Measurements from ENCODE around the gene ELAPOR2. TPM values are rescaled to one million over a fixed set of nuclear protein-coding genes. Genes with fewer than 3 reads are reported as not detected.
A peak's percentile ranks its signal among the peaks of the same experiment; 100 is the strongest.

Gene ELAPOR2
- polyA plus RNA-seq, 4 donors: 2.6 to 7.6 TPM; not detected in 2

DNA sequence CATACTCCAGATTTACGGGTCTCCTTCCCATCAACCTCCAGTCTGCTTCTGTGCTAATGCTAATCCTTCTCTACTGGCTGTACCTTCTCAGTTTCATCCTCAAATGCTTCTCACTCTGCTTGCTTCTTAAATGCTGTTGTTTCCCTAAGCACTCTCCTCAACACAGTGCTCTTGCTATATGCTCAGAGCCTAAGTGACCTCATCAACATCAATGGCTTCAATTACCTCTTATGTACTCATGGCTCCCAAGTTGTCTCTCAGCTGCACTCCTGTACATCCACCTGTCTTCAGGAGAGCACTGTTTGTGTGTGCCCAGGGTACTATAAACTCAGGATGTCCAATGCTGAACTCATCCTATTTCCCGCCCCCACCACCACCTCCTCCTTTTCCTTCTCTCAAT is 22.5 kb downstream of the ELAPOR2 start:
- Histone ChIP-seq H3K9me3 (ENCODE audit: control insufficient read depth in 2 of 2, insufficient read depth in 1 of 2, low read depth in 1 of 2, low read length in 1 of 2) (no peaks in the 10 kb centered on the region), H3K4me3 (ENCODE audit: low read depth in 1 of 3, low read length in 3 of 3) (no peak overlapping the region), H3K36me3 (ENCODE audit: control insufficient read depth in 3 of 3, insufficient read depth in 2 of 3, low read depth in 1 of 3, low read length in 3 of 3) (no peaks in the 10 kb centered on the region), H3K4me1 (ENCODE audit: control insufficient read depth in 3 of 3, insufficient read depth in 2 of 3, low read depth in 1 of 3, low read length in 2 of 3) (no peaks in the 10 kb centered on the region), H3K27me3 (ENCODE audit: control insufficient read depth in 3 of 3, insufficient read depth in 3 of 3, low read length in 3 of 3) (no peaks in the 10 kb centered on the region), H3K27ac (ENCODE audit: low read depth in 1 of 3, low read length in 2 of 3) (no peak overlapping the region)
- DNase-seq (no peak), FAIRE-seq (no peak)
- WGBS, 3 donors: 76 to 90% (median 79%) methylated on average over 2 of the region's 2 CpGs

- Histone ChIP-seq H3K27ac (ENCODE audit: low read depth in 1 of 3, low read length in 2 of 3) (no peak overlapping the region), H3K36me3 (ENCODE audit: control insufficient read depth in 3 of 3, insufficient read depth in 2 of 3, low read depth in 1 of 3, low read length in 3 of 3) (no peaks in the 10 kb centered on the region), H3K4me1 (ENCODE audit: control insufficient read depth in 3 of 3, insufficient read depth in 2 of 3, low read depth in 1 of 3, low read length in 2 of 3) (no peaks in the 10 kb centered on the region), H3K4me3 (ENCODE audit: low read depth in 1 of 3, low read length in 3 of 3) (no peak overlapping the region), H3K27me3 (ENCODE audit: control insufficient read depth in 3 of 3, insufficient read depth in 3 of 3, low read length in 3 of 3) (no peaks in the 10 kb centered on the region), H3K9me3 (ENCODE audit: control insufficient read depth in 2 of 2, insufficient read depth in 1 of 2, low read depth in 1 of 2, low read length in 1 of 2) (no peaks in the 10 kb centered on the region)
- WGBS, 3 donors: 59 to 79% (median 62%) methylated on average over 4 of the region's 4 CpGs
- no peak for FAIRE-seq
- DNase-seq: no peak
Observed at GRCh38 chr7:87032604-87033339, 26.7 kb downstream of the ELAPOR2 start.

- FAIRE-seq (no peak), DNase-seq (no peak)
- no peaks in the 10 kb centered on the region for H3K36me3 ChIP-seq (ENCODE audit: control insufficient read depth in 3 of 3, insufficient read depth in 2 of 3, low read depth in 1 of 3, low read length in 3 of 3)
- no peak overlapping the region for H3K4me3 ChIP-seq (ENCODE audit: low read depth in 1 of 3, low read length in 3 of 3)
- H3K4me1 ChIP-seq (ENCODE audit: control insufficient read depth in 3 of 3, insufficient read depth in 2 of 3, low read depth in 1 of 3, low read length in 2 of 3): no peaks in the 10 kb centered on the region
- WGBS, 3 donors: 69 to 92% (median 72%) methylated on average over 1 of the region's 1 CpG
- no peaks in the 10 kb centered on the region for H3K9me3 ChIP-seq (ENCODE audit: control insufficient read depth in 2 of 2, insufficient read depth in 1 of 2, low read depth in 1 of 2, low read length in 1 of 2)
- no peaks in the 10 kb centered on the region for H3K27me3 ChIP-seq (ENCODE audit: control insufficient read depth in 3 of 3, insufficient read depth in 3 of 3, low read length in 3 of 3)
- no peak overlapping the region for H3K27ac ChIP-seq (ENCODE audit: low read depth in 1 of 3, low read length in 2 of 3)
Observed at GRCh38 chr7:87029078-87029477, 30.4 kb downstream of the ELAPOR2 start.

- Histone ChIP-seq H3K4me1 (ENCODE audit: control insufficient read depth in 3 of 3, insufficient read depth in 2 of 3, low read depth in 1 of 3, low read length in 2 of 3) (no peaks in the 10 kb centered on the region), H3K4me3 (ENCODE audit: low read depth in 1 of 3, low read length in 3 of 3) (no peak overlapping the region), H3K27me3 (ENCODE audit: control insufficient read depth in 3 of 3, insufficient read depth in 3 of 3, low read length in 3 of 3) (no peaks in the 10 kb centered on the region), H3K36me3 (ENCODE audit: control insufficient read depth in 3 of 3, insufficient read depth in 2 of 3, low read depth in 1 of 3, low read length in 3 of 3) (no peaks in the 10 kb centered on the region), H3K9me3 (ENCODE audit: control insufficient read depth in 2 of 2, insufficient read depth in 1 of 2, low read depth in 1 of 2, low read length in 1 of 2) (no peaks in the 10 kb centered on the region), H3K27ac (ENCODE audit: low read depth in 1 of 3, low read length in 2 of 3) (no peak overlapping the region)
- WGBS, 3 donors: 23 to 38% (median 26%) methylated on average over 1 of the region's 1 CpG
- DNase-seq: no peak
- FAIRE-seq: no peak
Observed at GRCh38 chr7:87028636-87029035, 30.8 kb downstream of the ELAPOR2 start.

DNA sequence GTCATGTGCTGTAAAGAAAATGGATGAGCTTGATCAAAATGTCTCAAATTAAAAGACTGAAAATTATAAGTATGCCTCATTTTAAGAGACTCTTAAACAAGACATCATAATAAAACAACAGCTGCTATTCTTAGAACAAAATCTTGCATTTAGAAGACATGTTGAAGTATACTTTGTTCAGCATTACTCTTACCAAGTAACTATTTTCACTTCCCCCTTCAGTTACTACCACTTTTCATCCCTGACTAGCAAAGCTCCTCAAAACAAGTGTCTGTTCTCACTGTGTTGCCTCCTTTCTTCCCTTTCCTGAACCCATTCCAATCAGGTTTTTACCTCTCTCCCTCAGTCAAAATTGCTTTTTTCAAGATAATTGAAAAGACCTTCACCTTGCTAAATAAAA is 31.6 kb downstream of the ELAPOR2 start:
- no peak for FAIRE-seq

DNA sequence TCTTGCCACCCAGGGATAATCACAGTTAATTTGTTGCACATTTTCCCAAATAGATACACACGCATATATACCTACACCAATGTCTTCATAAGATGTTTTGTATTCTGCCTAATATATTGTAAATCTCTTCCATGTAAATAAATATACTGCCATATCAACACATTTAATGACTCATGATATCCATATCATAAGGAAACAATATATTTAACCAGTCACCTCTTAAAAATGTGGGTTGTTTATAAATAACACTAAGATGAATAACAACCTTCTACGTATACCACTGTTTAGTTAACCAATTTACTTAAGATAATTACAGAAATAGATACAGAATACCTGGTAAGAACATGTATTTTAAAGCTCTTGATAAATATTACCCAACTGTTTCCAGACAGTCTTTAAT is 38.2 kb downstream of the ELAPOR2 start:
- WGBS, 3 donors: 73 to 78% (median 77%) methylated on average over 2 of the region's 2 CpGs
- Histone ChIP-seq H3K9me3 (ENCODE audit: control insufficient read depth in 2 of 2, insufficient read depth in 1 of 2, low read depth in 1 of 2, low read length in 1 of 2) (no peaks in the 10 kb centered on the region), H3K4me3 (ENCODE audit: low read depth in 1 of 3, low read length in 3 of 3) (no peak overlapping the region), H3K4me1 (ENCODE audit: control insufficient read depth in 3 of 3, insufficient read depth in 2 of 3, low read depth in 1 of 3, low read length in 2 of 3) (no peaks in the 10 kb centered on the region), H3K36me3 (ENCODE audit: control insufficient read depth in 3 of 3, insufficient read depth in 2 of 3, low read depth in 1 of 3, low read length in 3 of 3) (no peaks in the 10 kb centered on the region), H3K27me3 (ENCODE audit: control insufficient read depth in 3 of 3, insufficient read depth in 3 of 3, low read length in 3 of 3) (no peaks in the 10 kb centered on the region), H3K27ac (ENCODE audit: low read depth in 1 of 3, low read length in 2 of 3) (no peak overlapping the region)
- DNase-seq (no peak), FAIRE-seq (peak; percentile 23)

More for the DNA sequence above, 31.6 kb downstream of the ELAPOR2 start:
- H3K36me3 ChIP-seq (ENCODE audit: control insufficient read depth in 3 of 3, insufficient read depth in 2 of 3, low read depth in 1 of 3, low read length in 3 of 3): no peaks in the 10 kb centered on the region
- H3K4me3 ChIP-seq (ENCODE audit: low read depth in 1 of 3, low read length in 3 of 3): no peak overlapping the region
- no peak overlapping the region for H3K27ac ChIP-seq (ENCODE audit: low read depth in 1 of 3, low read length in 2 of 3)
- H3K9me3 ChIP-seq (ENCODE audit: control insufficient read depth in 2 of 2, insufficient read depth in 1 of 2, low read depth in 1 of 2, low read length in 1 of 2): no peaks in the 10 kb centered on the region
- no peak for DNase-seq
- no peaks in the 10 kb centered on the region for H3K27me3 ChIP-seq (ENCODE audit: control insufficient read depth in 3 of 3, insufficient read depth in 3 of 3, low read length in 3 of 3)
- no peaks in the 10 kb centered on the region for H3K4me1 ChIP-seq (ENCODE audit: control insufficient read depth in 3 of 3, insufficient read depth in 2 of 3, low read depth in 1 of 3, low read length in 2 of 3)

DNA sequence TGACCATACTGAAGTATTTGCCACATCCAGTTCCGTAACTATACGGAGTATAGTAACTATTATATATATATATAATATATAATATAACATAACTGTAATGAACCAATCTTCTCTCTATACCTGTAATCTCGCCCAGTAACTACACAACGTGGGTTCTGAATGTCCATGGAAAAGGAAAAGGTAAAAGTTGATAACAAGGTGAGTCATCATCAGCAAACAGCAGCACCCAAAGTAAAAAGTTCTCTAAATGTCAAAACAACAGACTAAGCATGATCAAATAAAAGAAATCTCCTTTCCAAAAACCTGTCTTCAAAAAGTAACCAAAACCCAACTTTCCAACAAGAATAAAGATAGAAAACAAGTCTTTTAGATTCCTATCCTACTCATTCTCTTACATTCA is 42.8 kb downstream of the ELAPOR2 start:
- FAIRE-seq (no peak), DNase-seq (no peak)
- Histone ChIP-seq H3K4me3 (ENCODE audit: low read depth in 1 of 3, low read length in 3 of 3) (no peak overlapping the region), H3K4me1 (ENCODE audit: control insufficient read depth in 3 of 3, insufficient read depth in 2 of 3, low read depth in 1 of 3, low read length in 2 of 3) (no peaks in the 10 kb centered on the region), H3K27me3 (ENCODE audit: control insufficient read depth in 3 of 3, insufficient read depth in 3 of 3, low read length in 3 of 3) (no peaks in the 10 kb centered on the region), H3K9me3 (ENCODE audit: control insufficient read depth in 2 of 2, insufficient read depth in 1 of 2, low read depth in 1 of 2, low read length in 1 of 2) (no peaks in the 10 kb centered on the region), H3K27ac (ENCODE audit: low read depth in 1 of 3, low read length in 2 of 3) (no peak overlapping the region), H3K36me3 (ENCODE audit: control insufficient read depth in 3 of 3, insufficient read depth in 2 of 3, low read depth in 1 of 3, low read length in 3 of 3) (no peaks in the 10 kb centered on the region)
- WGBS, 3 donors: 62 to 79% (median 64%) methylated on average over 4 of the region's 4 CpGs

GRCh38 chr7:87013840-87014190 is 45.6 kb downstream of the ELAPOR2 start:
- Histone ChIP-seq H3K9me3 (ENCODE audit: control insufficient read depth in 2 of 2, insufficient read depth in 1 of 2, low read depth in 1 of 2, low read length in 1 of 2) (no peaks in the 10 kb centered on the region), H3K4me3 (ENCODE audit: low read depth in 1 of 3, low read length in 3 of 3) (no peak overlapping the region), H3K27me3 (ENCODE audit: control insufficient read depth in 3 of 3, insufficient read depth in 3 of 3, low read length in 3 of 3) (no peaks in the 10 kb centered on the region), H3K27ac (ENCODE audit: low read depth in 1 of 3, low read length in 2 of 3) (no peak overlapping the region), H3K4me1 (ENCODE audit: control insufficient read depth in 3 of 3, insufficient read depth in 2 of 3, low read depth in 1 of 3, low read length in 2 of 3) (no peaks in the 10 kb centered on the region), H3K36me3 (ENCODE audit: control insufficient read depth in 3 of 3, insufficient read depth in 2 of 3, low read depth in 1 of 3, low read length in 3 of 3) (no peaks in the 10 kb centered on the region)
- WGBS, 3 donors: 46 to 70% (median 64%) methylated on average over 2 of the region's 2 CpGs
- peak in 1 of 2 donors; percentile 25 for DNase-seq
- no peak for FAIRE-seq

All from small intestine (tissue), 7 donors.